Activated naive CD4-positive, alpha-beta T cell treated with Interleukin-2 at 50 U/mL for 16 hours (primary cell): Measurements from ENCODE around the gene PRKAA1.

Experiments
- DNase-seq: peaks from one replicate; pipeline ENCODE4 v3.0.0-alpha.2; 2020

The PRKAA1 gene

DNA sequence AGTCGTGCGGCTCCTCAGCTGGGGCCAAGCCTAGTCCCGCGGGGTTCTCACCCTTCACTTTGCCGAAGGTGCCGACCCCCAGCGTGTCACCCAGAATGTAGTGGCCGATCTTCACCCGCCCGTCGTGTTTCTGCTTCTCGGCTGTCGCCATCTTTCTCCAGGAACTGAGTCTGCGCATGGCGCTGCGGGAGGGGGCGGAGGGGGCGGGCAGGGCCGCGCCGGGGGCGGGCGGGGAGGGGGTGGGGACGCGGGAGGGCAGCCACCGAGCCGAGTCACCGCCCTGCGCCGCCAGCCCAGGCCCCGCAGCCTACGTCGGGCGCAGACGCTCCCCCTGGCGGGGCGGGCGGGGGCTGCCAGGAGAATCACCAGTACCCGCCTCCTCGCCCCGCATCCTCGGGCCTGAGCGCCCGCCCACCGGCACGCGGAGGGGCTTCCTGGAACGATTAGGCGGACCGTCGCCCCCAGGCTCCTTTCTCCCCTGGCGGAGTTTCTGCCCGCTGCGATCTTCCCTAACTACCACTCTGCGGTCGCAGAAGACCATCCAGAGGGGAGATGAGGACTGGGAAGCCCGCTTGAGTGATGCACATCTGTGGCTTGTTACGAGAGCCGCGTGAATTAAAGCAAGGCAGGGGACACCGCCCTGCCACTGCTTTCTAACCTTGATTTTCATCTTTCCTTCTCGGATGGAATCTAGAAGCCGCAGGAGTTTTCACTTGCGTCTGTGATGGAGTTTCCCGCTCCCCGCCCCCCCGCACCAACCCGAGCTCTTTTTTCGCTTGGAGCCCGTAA is at the start of gene PRKAA1:
PRKAA1 (minus strand) TSS at position 363 of the 789 bp plus-strand sequence; CDS start at position 178, 185 bp downstream.
- DNase-seq: peak; percentile 88

DNA sequence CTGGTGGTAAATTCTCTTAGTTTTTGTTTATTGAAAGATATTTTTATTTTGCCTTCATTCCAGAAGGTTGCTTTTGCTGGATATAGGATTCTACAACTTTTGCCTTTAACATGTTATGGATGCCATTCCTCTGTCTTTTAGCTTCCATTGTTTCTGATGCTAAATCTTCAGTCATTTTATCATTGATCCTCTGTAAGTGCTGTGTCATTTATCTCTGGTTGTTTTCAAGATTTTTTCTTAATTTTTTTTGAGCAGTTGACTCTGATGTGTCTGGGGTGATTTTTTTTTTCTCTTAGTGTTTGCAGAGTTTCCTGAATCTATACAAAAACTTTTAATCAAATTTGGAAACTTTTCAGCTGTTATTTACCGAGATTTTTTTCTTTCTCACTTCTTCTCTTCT is 49.4 kb upstream of the PRKAA1 start:
- DNase-seq: no peak

DNA sequence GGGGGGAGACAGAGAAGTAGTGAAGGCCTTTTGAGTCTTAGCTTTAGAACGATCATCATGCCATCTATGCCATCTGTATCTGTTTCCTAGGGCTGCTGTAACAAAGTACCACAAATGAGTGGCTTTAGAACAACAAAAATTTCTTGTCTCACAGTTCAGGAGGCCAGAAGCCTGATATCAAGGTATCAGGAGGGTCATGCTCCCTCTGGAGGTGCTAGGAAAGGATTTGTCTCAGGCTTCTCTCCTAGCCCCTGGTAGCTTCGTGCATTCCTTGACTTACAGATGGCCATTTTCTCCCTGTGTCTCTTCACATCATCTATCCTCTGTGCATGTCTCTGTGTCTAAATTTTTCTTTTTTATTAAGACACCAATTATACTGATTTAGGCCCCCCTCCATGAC is 48.2 kb upstream of the PRKAA1 start:
- no peak for DNase-seq

DNA sequence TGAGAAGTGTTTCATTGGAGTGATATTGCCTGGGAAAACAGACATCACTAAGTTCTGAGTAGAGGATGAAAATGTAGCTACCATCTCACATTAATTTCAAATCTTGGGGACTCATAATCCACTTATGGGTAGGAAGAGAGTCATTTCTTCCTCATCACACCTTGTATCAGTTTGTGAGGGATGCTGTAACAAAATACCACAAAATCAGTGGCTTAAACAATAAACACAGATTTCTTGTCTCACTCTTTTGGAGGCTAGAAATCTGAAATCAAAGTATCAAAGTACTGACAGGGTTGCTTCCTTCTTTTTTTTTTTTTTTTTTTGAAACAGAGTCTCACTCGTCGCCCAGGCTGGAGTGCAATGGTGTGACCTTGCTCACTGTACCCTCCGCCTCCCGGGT is 46.4 kb upstream of the PRKAA1 start:
- no peak for DNase-seq

DNA sequence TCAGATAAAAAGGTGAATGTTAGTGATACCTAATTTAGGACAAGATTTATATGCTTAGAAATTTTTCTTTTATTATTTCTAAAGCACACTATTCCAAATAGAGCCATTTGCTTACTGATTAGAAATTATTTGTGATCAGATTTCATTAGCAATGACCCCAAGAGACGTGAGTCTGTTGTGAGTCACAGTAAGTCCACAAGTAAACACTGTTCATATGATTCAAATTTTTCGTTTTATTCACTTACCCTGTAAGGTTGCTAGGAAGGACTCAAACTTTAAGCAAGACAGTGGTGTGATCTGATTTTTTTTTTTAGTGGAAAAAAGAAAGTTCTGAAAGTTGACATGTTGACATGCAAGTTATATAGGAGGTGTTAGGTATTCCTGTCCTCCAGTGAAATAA is 44.2 kb upstream of the PRKAA1 start:
- no peak for DNase-seq

DNA sequence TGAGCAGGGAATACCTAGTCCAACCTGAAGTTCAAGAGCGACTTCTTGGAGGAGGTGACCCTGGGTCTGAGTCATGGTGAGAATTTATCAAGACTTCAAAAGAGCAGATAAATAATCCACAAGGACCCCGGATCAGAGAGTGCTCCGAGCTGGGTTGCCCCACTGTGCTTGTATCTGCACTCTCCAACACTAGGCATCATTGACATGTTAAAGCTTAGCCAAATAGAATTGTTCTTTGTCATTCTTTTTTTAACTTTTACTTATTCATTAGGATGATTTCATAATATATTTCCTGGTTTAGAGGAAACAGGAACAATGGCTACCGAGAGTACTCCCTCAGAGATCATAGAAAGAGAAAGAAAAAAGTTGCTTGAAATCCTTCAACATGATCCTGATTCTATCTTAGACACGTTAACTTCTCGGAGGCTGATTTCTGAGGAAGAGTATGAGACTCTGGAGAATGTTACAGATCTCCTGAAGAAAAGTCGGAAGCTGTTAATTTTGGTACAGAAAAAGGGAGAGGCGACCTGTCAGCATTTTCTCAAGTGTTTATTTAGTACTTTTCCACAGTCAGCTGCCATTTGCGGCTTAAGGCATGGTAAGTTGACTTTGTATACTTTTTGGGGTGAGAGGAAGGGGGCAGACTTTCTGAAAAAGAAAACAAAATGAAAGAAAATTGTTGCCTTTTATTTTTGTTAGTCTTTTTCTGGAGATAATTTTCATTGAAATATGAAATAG is 43.1 kb upstream of the PRKAA1 start, which contains the start of gene CARD6:
CARD6 (plus strand) TSS at position 300 of the 738 bp plus-strand sequence; CDS start at position 316, 16 bp downstream.
- DNase-seq: no peak

DNA sequence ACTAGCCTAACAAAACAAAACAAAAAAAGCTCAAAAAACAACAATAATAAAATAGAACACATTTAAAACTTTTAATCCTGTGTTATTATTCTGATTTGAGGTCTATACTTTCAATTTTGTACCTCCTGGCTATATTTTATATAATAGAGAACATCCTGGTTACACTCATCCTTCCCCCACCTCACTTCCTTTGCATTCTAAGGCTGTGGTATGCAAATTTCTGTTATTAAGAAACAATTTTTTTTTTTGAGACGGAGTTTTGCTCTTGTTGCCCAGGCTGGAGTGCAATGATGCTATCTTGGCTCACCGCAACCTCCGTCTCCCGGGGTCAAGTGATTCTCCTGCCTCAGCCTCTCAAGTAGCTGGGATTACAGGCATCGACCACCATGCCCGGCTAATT is 39.9 kb upstream of the PRKAA1 start:
- no peak for DNase-seq

DNA sequence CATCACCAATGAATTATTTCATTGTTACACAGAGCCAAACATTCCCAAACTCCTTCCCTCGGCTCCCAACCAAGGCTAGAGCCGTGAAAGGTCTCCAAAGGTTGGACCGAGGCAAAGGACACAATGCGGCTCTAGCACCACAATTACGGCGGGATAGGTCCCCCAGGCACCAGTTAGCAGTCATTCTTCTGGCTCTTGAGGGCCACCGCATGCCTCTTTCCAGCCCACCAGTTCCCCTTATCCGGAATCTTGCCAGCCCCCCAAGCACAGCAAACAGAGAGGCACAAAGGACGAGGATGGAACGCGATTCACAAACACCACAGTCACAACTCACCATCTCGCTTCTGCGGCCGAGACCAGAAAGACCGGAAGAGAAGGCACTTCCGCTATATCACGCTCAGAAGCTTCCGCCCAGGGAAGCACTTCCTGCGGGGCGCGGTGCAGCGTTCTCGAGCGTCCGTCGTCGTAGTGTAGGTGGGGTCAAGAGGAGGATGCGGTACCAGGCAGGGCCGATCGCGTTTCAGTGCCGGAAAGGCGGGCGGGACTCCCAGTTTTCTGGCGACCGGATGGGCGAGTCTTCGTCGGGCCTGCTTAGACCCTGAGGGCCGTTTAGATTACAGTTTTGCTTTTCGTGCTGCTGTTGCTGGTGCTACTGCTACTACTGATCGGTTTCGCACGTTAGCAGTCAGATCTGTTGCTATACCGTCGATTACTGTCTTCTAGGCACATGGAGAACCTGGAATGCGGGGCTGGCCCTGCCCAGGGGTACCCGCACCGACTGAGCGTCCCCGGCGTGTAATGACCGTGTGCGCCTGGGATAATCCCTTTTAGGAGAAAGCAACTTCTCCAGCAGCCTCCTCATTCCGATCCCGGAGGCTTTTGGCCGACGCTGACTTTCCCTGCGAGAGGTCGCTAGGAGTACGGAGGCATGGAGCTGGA is 36.9 kb upstream of the PRKAA1 start, which contains the start of gene RPL37:
RPL37 (minus strand) TSS at position 374 of the 939 bp plus-strand sequence; CDS start at position 337, 37 bp downstream.
- peak; percentile 93 for DNase-seq

DNA sequence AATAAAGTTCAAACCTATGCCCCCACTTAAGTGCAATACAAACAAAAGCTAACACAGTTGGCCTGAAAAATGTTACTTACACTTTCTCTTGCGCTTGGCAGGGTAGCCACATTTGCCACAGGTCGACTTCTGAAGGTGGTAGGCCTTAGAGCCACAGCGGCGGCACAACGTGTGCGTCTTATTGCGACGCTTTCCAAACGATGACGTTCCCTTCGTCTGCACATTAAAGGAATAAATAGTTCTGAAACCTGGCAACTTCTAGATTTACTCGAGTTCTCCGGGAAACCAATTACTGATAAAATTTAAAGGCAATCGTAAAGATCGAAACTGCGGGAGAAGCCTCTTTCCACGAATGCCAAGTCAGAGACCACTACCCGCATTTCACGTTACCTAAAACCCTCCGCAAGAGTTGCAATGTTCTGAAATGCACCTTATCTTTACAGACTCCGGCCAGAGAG is 36.2 kb upstream of the PRKAA1 start:
- peak; percentile 50 for DNase-seq

DNA sequence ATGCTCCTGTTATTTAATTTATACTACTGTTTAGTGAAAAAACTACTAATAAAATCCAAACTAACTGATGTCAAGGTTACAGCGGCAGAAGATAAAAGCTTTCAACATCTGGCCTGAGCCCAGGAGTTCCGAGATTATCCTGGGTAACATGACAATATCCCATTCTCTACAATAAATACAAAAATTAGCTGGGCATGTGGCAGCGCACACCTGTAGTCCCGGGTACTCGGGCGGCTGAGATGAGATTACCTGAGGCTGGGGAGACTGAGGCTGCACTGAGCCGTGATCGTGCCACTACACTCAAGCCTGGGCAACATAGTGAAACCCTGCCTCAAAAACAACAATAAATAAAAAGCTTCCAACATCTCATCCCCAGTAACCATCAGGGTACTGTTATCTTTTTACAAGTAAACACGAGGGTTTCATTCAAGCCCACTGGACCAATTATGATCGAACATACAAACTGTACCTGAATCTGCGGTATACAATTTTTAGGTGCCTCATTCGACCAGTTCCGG is 35.6 kb upstream of the PRKAA1 start:
- no peak for DNase-seq

DNA sequence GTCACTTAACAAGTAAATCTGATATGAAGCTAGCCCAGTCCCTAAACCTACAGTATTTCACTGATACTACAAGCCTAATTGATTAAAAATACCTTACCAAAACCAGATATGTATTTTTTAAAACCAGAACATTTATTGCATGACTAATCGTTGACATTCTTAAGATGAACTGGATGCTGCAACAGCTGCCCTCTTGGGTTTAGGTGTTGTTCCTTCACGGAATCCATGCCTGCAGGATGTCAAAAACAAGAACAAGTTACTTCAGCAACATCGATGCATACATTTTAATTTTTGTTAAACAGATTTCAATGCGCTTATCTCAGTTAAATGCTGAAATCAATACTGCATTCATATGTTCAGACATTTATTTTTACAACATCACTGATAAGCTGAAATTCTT is 34.2 kb upstream of the PRKAA1 start:
- DNase-seq: no peak

DNA sequence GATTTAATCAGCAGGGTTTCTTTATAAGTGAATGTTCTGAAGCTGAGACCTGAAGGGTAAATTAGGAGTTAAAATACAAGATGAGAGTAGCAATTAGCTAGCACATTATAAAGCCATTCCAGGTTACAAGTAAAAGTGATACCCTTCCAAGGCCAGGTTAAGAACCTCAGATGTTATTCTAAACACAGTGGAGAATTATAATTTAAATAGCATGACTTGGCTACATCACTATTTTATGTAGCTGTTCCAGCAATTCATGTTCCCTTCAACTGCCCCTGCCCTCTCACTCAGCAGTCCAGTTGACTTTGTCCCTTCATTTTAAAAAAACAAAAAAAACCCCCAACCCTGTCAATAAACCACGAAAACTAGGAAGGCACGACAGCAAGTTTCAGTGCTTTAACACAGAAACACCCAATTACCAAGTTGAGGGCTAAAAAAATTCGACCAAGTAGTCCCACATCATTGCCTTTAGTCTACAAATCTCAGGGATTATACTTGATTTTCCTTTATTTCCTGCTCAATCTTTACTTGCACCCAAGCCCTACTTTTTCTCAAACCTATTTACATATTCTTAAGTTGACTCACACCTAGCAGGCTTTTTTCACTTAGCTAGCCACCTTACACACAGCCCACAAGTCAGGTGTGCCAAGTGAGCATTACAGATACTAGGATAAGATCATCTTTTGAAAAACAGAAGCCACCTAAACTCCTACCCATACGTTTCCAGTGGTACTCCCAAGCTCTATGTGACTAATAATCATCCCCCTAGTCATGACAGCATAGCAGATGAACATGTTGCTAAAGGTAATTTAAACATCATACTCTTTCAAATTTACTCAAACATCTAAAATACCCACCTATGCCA is 33.4 kb upstream of the PRKAA1 start:
- peak; percentile 33 for DNase-seq

DNA sequence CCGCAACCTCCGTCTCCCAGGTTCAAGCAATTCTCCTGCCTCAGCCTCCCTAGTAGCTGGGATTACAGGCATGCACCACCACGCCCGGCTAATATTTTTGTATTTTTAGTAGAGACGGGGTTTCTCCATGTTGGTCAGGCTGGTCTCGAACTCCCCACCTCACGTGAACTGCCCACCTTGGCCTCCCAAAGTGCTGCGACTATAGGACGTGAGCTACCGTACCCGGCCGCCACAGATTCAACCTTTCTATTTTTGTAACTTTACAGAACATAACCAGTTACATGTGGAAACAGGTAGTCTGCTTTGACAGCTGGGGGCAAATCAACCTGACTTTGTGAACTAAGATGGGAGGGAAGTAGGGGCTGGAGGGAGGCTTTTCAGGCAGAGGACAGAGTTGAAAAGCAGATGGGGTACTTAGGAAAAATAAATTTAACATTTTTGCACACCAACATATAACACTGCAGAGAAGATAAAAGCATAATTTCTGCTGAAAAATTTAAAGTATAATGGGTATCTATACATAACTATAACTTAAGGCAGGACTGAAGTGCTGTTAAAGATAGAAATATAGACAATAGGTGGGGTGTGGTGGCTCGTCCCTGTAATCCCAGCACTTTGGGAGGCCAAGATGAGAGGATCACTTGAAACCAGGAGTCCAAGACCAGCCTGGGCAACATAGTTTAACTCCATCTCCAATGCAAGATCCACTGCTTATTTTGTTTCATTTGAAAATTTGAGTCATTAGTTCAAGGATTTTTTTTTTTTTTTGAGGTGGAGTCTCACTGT is 31.8 kb upstream of the PRKAA1 start:
- DNase-seq: no peak

DNA sequence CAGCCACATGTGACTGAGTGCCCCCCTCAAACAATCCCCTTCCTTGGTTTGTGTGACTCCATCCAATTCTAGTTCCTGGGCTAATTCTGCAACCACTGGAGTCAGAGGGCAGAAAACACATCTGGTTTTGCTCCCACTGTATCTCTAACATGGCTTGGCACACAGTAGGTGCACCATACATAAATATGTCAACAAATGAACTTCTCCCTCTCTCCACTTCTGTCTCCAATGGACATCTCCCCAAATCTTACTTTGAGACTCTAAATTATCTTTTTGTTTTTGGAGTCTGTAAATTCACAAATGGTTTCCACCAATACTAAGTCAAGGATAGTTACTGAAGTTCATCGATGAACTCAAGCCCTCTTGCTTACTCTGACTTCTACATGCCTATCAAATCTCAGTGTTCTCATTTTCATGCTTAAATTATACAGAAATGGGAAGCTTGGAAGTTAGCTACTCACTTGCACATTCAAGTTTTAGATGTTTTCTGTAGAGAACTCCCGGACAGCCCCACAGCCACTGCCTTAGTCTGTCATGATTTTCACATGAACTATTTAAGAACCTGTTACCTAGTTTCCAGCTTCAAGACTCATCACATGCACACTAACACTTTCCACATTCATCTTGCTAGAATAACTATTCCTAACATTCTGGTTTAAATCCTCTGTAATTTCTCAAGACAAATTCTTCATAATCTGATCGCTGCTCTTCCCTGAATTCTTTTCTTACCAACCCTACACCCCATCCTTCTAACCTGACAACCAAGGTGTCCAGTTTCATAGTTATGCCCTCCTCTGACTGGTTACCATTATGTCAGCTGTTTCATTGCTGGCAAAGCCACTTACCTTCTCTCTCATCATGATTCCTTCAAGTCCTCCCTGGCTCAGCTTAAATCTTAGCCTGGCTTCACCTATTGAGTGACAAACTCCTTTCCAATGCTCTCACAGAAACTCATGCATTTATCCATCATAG is 30.8 kb upstream of the PRKAA1 start:
- DNase-seq: no peak

DNA sequence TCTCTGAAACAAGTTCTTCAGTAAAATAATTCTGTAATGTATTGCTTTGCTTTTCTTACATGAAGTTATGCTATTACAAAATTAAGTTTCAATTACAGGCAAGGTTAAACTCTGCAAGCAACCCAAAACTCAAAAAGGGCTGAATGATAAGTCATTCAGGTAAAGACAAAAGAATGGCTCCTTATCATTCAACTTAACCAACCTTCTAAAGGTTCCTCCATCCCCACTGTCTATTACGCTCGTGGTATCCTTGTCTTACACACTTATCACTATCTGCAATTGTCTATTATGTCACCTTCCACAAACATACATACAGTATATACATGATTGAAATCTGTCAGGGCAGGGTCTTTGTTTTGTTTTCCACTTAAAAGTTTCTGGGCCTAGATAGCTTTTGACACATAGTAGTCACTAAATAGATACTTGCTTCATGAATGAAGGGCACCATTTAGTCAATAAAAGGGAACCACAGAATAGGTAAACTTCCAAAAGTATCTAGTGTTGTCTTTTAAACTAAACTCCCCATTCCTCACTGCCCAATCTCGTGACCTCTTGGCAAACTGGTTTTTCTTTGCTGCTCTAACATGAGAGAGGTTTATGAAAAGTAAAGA is 30.0 kb upstream of the PRKAA1 start:
- no peak for DNase-seq

DNA sequence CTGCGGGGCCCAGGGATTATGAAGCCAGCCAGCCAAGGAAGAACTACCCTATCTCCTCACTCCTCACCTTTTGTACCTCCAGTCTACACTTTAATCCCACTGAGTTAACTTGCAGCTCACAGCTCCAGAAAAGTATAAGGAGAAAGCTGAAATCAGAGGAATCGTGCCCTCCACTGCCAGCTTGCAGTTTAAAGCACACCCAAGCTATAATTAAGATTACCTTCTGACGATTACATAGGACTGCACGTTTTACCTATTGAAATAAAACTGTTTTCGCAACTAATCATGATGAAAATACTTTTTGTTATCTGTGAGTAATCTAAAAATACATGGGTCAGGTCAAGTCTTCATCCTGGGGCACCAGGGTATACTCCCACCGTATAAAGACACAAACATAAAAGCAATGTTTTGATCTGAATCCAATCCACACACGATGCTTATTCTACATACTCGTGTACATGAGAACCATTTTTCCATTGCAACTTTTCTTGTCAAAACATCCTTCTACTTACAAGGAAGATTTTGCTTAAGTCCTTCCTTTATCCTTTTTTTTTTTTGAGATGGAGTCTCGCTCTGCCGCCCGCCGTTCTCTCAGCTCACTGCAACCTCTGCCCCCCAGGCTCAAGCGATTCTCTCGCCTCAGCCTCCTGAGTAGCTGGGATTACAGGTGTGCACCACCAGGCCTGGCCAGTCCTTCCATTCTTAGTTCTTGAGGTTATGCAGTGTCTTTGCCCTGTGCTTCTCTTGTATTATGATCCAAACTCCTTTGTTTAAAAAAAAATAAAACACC is 29.2 kb upstream of the PRKAA1 start:
- DNase-seq: no peak

DNA sequence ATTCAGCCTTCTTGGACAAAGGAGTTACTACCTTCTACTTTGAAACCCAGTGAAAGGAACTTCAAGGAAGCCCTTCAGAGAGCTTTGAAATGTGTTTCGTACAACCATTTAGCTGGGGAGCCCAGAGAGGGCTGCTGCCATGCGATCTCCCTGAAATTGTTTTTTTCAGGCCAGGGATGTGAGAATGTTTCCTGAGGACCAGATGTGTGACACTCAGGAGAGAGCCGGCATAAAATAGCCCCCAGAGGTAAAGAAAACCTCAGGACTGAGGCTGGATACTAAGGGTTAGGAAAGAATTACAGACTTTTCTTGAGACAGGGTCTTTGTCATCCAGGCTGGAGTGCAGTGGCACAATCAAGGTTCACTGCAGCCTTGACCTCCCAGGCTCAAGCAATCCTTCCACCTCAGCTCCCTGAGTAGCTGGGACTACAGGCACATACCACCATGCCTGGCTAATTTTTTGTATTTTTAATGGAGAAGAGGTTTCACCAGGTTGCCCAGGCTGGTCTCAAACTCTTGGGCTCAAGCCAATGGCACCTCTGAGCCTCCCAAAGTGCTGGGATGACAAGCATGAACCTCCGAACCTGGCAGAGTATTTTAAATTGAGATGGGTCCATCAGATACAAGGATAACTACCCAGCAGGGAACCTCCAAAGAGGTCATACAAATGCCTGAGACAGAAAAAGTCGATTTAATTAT is 28.5 kb upstream of the PRKAA1 start:
- DNase-seq: no peak
